A673 (cell line): Measurements from ENCODE around the gene C1orf74. TPM values are rescaled to one million over a fixed set of nuclear protein-coding genes. Genes with fewer than 3 reads are reported as not detected.
A peak's percentile ranks its signal among the peaks of the same experiment; 100 is the strongest.
"Not testable (repeated sequence)": the region's sequence is repeated elsewhere in the genome, so short reads cannot be mapped to it uniquely, and the experiment has no call there.

Experiments used
- BruUV-seq: library from RNA; stranded (reverse); fragments of 400-500 nt; replicated peaks from 2 replicates; lab custom pipeline; 2021; lab: Mats Ljungman, UMichigan
- CTCF ChIA-PET: fragments of 300-600 bp; sonication (Branson Sonifier 250); formaldehyde crosslinking; loops from one replicate; lab custom pipeline; 2022; ENCODE audit warnings: antibody characterized with exemption; lab: Charles Lee
- POLR2A ChIA-PET: fragments of 300-600 bp; sonication (Branson Sonifier 250); formaldehyde crosslinking; loops from one replicate; lab custom pipeline; 2022; ENCODE audit warnings: antibody characterized with exemption; ENCODE audit not compliant: low non-redundant PET; lab: Charles Lee
- DNase-seq: peaks from one replicate; pipeline ENCODE4 v3.0.0-alpha.2; 2015; ENCODE audit warnings: low spot score
- H3K27ac ChIP-seq: fragments of 200-600 bp; sonication (generic); 2 replicates; pipeline ENCODE4 v1.5.1; 2016; ENCODE audit warnings: mixed run types, low read depth, mild to moderate bottlenecking, mixed read lengths, antibody characterized with exemption, low read length; ENCODE audit not compliant: poor library complexity, severe bottlenecking
- H3K27me3 ChIP-seq: fragments of 200-600 bp; sonication (generic); replicated peaks from 2 replicates; pipeline ENCODE4 v1.6.1; 2017; ENCODE audit warnings: mixed run types, low read depth, mild to moderate bottlenecking, mixed read lengths, antibody characterized with exemption, low read length; ENCODE audit not compliant: insufficient read depth, poor library complexity
- H3K36me3 ChIP-seq: fragments of 200-600 bp; sonication (generic); 2 replicates; pipeline ENCODE4 v1.6.1; 2016; ENCODE audit warnings: mixed run types, mild to moderate bottlenecking, mixed read lengths, antibody characterized with exemption, low read length; ENCODE audit not compliant: insufficient read depth, poor library complexity, severe bottlenecking
- H3K4me1 ChIP-seq: fragments of 200-600 bp; sonication (generic); 2 replicates; pipeline ENCODE4 v1.6.1; 2017; ENCODE audit warnings: mixed run types, mild to moderate bottlenecking, mixed read lengths, antibody characterized with exemption, low read length; ENCODE audit not compliant: insufficient read depth, poor library complexity, severe bottlenecking
- H3K4me3 ChIP-seq: fragments of 200-600 bp; sonication (generic); 2 replicates; pipeline ENCODE4 v1.5.1; 2016; ENCODE audit warnings: low read depth, mixed run types, mild to moderate bottlenecking, mixed read lengths, low read length; ENCODE audit not compliant: poor library complexity, severe bottlenecking
- H3K9me3 ChIP-seq: fragments of 200-600 bp; sonication (generic); 2 replicates; pipeline ENCODE4 v1.6.1; 2016; ENCODE audit warnings: mixed run types, low read depth, mild to moderate bottlenecking, mixed read lengths, antibody characterized with exemption, low read length; ENCODE audit not compliant: poor library complexity, severe bottlenecking
- CTCF ChIP-seq: fragments of 300-800, 200-600 bp; sonication (generic); conservative IDR thresholded peaks from 2 replicates; pipeline ENCODE4 v1.5.1; 2017; ENCODE audit warnings: low read depth, mild to moderate bottlenecking, antibody characterized with exemption, low read length, moderate library complexity, mixed read lengths
- EZH2 ChIP-seq: fragments of 200-600 bp; sonication (generic); IDR thresholded peaks from 2 replicates; pipeline ENCODE4 v1.6.1; 2017; ENCODE audit warnings: borderline replicate concordance, low read depth, mild to moderate bottlenecking, mixed read lengths, antibody characterized with exemption, low read length; ENCODE audit not compliant: poor library complexity, severe bottlenecking
- intact Hi-C: fragments of 100-400 bp; cut with micrococcal nuclease; formaldehyde crosslinking; loops from one replicate; pipeline ENCODE4 v1.10.0; 2022; ENCODE audit not compliant: unreplicated experiment
- total RNA-seq: library from RNA; stranded (reverse); gene quantifications from 2 replicates; pipeline ENCODE4 v1.2.3, GENCODE V29; 2021

C1orf74 gene
- total RNA-seq, 1 experiment from 2014 or later: 4.2 TPM

- no peak overlapping the region for H3K4me3 ChIP-seq
- ChIA-PET POLR2A (no interaction called here), CTCF (no interaction called here)
- no peak for TF ChIP-seq CTCF
- no peak for TF ChIP-seq EZH2
- no peak for DNase-seq
- H3K4me1 ChIP-seq: peaks cover 5% of the 10 kb centered on the region
- H3K27ac ChIP-seq: no peak overlapping the region
- intact Hi-C loops: no loop called here
- H3K36me3 ChIP-seq: no peaks in the 10 kb centered on the region
- H3K9me3 ChIP-seq: no peaks in the 10 kb centered on the region
- no peaks in the 10 kb centered on the region for H3K27me3 ChIP-seq
- no TSS peak for BruUV-seq
Observed at GRCh38 chr1:209800984-209801834, 16.9 kb upstream of the C1orf74 start.

GRCh38 chr1:209797978-209798639 lies 13.8 kb upstream of the C1orf74 start:
- H3K27me3 ChIP-seq: peaks cover 3% of the 10 kb centered on the region
- DNase-seq: no peak
- peak; percentile 44 for TF ChIP-seq CTCF
- no peak for TF ChIP-seq EZH2
- H3K9me3 ChIP-seq: no peaks in the 10 kb centered on the region
- ChIA-PET CTCF (no interaction called here), POLR2A (no interaction called here)
- no peaks in the 10 kb centered on the region for H3K36me3 ChIP-seq
- intact Hi-C loops: no loop called here
- no peaks in the 10 kb centered on the region for H3K4me1 ChIP-seq
- BruUV-seq: no TSS peak
- no peak overlapping the region for H3K4me3 ChIP-seq
- no peak overlapping the region for H3K27ac ChIP-seq

- H3K27me3 ChIP-seq: peaks cover 24% of the 10 kb centered on the region
- POLR2A ChIA-PET, H3K9me3 ChIP-seq, BruUV-seq, intact Hi-C loops, H3K4me1 ChIP-seq, H3K36me3 ChIP-seq, H3K27ac ChIP-seq, H3K4me3 ChIP-seq, CTCF ChIA-PET, DNase-seq: not testable (repeated sequence)
Observed at GRCh38 chr1:209793711-209794110, 9.4 kb upstream of the C1orf74 start.
